Measurements from ENCODE around the gene SLC35D2.

The SLC35D2 gene

DNA sequence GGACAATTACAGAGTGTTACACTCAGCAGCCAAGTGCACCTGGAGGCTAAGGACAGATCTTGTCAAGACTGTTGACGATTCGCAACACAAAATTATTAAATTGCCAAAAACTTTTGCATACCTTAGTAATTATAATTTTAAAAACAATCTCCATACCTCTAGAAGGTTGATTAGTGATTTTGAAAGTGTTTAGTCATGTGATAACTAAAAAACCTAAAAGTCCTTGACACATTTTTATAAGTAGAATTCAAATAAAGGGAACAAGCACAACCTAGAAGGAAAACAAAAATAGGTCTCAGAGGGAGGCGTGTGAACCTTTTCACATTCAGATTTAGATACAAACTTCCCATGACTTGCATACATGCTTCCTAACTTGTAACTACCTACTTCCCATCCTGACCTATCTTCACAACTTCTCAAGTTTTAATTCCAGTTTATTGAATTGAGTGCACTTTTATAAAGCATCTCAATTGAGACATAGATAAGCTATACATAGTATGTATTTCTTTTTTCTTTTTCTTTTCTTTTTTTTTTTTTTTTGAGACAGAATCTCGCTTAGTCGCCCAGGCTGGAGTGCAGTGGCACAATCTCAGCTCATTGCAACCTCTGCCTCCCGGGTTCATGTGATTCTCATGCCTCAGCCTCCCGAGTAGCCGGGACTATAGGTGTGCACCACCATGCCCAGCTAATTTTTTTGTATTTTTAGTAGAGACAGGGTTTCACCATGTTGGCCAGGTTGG, 28.8 kb upstream of the SLC35D2 start (continued):
- no peak for TF ChIP-seq ZNF555 (tag by site-specific recombination; conservative IDR thresholded peaks at IDR 0.05)
- TF ChIP-seq ZNF391 (tag by site-specific recombination; IDR thresholded peaks at IDR 0.05; ENCODE audit: borderline replicate concordance, low read depth), result no peak
- no peak for TF ChIP-seq ZNF184 (tag by site-specific recombination; IDR thresholded peaks at IDR 0.05)
- no peak for TF ChIP-seq ZNF473 (tag by site-specific recombination; IDR thresholded peaks at IDR 0.05)
- TF ChIP-seq ZNF623 (tag by site-specific recombination; IDR thresholded peaks at IDR 0.05), result no peak
- TF ChIP-seq ZNF221 (tag by site-specific recombination; IDR thresholded peaks at IDR 0.05; ENCODE audit: borderline replicate concordance), result no peak
- TF ChIP-seq TRIM28 (IDR thresholded peaks at IDR 0.05; ENCODE audit: borderline replicate concordance, low read length), result no peak

- TF ChIP-seq ZNF623 (tag by site-specific recombination; IDR thresholded peaks at IDR 0.05) (no peak), ZNF449 (tag by site-specific recombination; IDR thresholded peaks at IDR 0.05) (no peak), ZNF514 (tag by site-specific recombination; IDR thresholded peaks at IDR 0.05) (no peak)
- Histone ChIP-seq H3K4me3 (ENCODE audit: low read depth, low read length) (no peak overlapping the region), H3K4me1 (ENCODE audit: control insufficient read depth, insufficient read depth, low read length) (no peaks in the 10 kb centered on the region), H3K27ac (ENCODE audit: extremely low read depth, low read depth, low read length) (no peak overlapping the region), H3K36me3 (ENCODE audit: control insufficient read depth in 2 of 2, insufficient read depth in 1 of 2, low read length in 2 of 2) (peaks cover 6 to 22% of the 10 kb centered on the region in 2 experiments), H3K9me3 (ENCODE audit: control insufficient read depth, insufficient read depth, low read depth, low read length) (no peaks in the 10 kb centered on the region)
- ChIA-PET CTCF (no interaction called here), POLR2A (no interaction called here)
These were observed 27.8 kb upstream of the SLC35D2 start for GRCh38 chr9:96411129-96411838.

GRCh38 chr9:96408409-96409280, 25.1 kb upstream of the SLC35D2 start:
- Histone ChIP-seq H3K9me3 (ENCODE audit: control insufficient read depth, insufficient read depth, low read depth, low read length) (no peaks in the 10 kb centered on the region), H3K4me1 (ENCODE audit: control insufficient read depth, insufficient read depth, low read length) (no peaks in the 10 kb centered on the region), H3K36me3 (ENCODE audit: control insufficient read depth in 2 of 2, insufficient read depth in 1 of 2, low read length in 2 of 2) (peaks cover 6 to 22% of the 10 kb centered on the region in 2 experiments), H3K27ac (ENCODE audit: extremely low read depth, low read depth, low read length) (no peak overlapping the region), H3K4me3 (ENCODE audit: low read depth, low read length) (no peak overlapping the region)
- TF ChIP-seq ZNF138 (tag by site-specific recombination; IDR thresholded peaks at IDR 0.05; ENCODE audit: borderline replicate concordance) (no peak), ZFP37 (tag by site-specific recombination; IDR thresholded peaks at IDR 0.05) (no peak), SCRT1 (tag by site-specific recombination; IDR thresholded peaks at IDR 0.05; ENCODE audit: borderline replicate concordance) (no peak), KLF16 (tag by site-specific recombination; IDR thresholded peaks at IDR 0.05) (no peak), SCRT2 (tag by site-specific recombination; IDR thresholded peaks at IDR 0.05) (peak; percentile 39; the same call in 1 of the 2 replicates), TRIM28 (IDR thresholded peaks at IDR 0.05; ENCODE audit: borderline replicate concordance, low read length) (peak; percentile 68; the same call in 1 of the 2 replicates), KLF10 (tag by site-specific recombination; IDR thresholded peaks at IDR 0.05) (no peak), FEZF1 (tag by site-specific recombination; IDR thresholded peaks at IDR 0.05) (no peak), SETDB1 (IDR thresholded peaks at IDR 0.05; ENCODE audit: insufficient read length, low read length) (peak; percentile 33), ZNF324 (tag by site-specific recombination; IDR thresholded peaks at IDR 0.05) (no peak), ZNF155 (tag by site-specific recombination; IDR thresholded peaks at IDR 0.05) (no peak), ZFHX2 (tag by site-specific recombination; conservative IDR thresholded peaks at IDR 0.05) (no peak), ZNF707 (tag by site-specific recombination; IDR thresholded peaks at IDR 0.05) (no peak), ZSCAN30 (tag by site-specific recombination; IDR thresholded peaks at IDR 0.05) (no peak)
- ChIA-PET CTCF (no interaction called here), POLR2A (no interaction called here)

All from HEK293 (cell line).